HEK293 (cell line): ENCODE data around the gene PRB2.

Experiments
- CTCF ChIA-PET: fragments of 350-600 bp; formaldehyde crosslinking; extraction: SDS; loops from one replicate; lab custom pipeline; 2021; ENCODE audit warnings: antibody characterized with exemption; lab: Yijun Ruan, JAX
- POLR2A ChIA-PET: fragments of 300-600 bp; formaldehyde crosslinking; extraction: SDS; loops from one replicate; lab custom pipeline; 2020; ENCODE audit warnings: antibody characterized with exemption, inconsistent platforms; lab: Yijun Ruan, JAX
- H3K27ac ChIP-seq: fragments of 200-500 bp; sonication (Bioruptor generic); 2 replicates; pipeline ENCODE4 v1.5.1; 2014; ENCODE audit warnings: low read depth, low read length, control low read depth, inconsistent platforms; ENCODE audit errors: extremely low read depth
- H3K36me3 ChIP-seq, 2 experiments: fragments of 200-500 bp in 1 of 2; sonication (Bioruptor generic) in 1 of 2; 1 replicate in 1 of 2; 2 replicates in 1 of 2; pipeline ENCODE4 v1.5.1; 2014 to 2017; ENCODE audit warnings: inconsistent platforms in 2 of 2, low read length in 2 of 2; ENCODE audit not compliant: control insufficient read depth in 2 of 2, insufficient read depth in 1 of 2
- H3K4me1 ChIP-seq: fragments of 200-500 bp; sonication (Bioruptor generic); 2 replicates; pipeline ENCODE4 v1.5.1; 2014; ENCODE audit warnings: mild to moderate bottlenecking, low read length, inconsistent platforms; ENCODE audit not compliant: control insufficient read depth, insufficient read depth
- H3K4me3 ChIP-seq: 2 replicates; pipeline ENCODE4 v1.5.1; 2011; ENCODE audit warnings: low read depth, mild to moderate bottlenecking, control low read depth, low read length, moderate library complexity
- H3K9me3 ChIP-seq: fragments of 200-500 bp; sonication (Bioruptor generic); 2 replicates; pipeline ENCODE4 v1.5.1; 2014; ENCODE audit warnings: low read depth, low read length, inconsistent platforms; ENCODE audit not compliant: control insufficient read depth, insufficient read depth
- MZF1 ChIP-seq: fragments of 450-650 bp; formaldehyde crosslinking; IDR thresholded peaks from 2 replicates; pipeline ENCODE4 v1.5.1; 2017; ENCODE audit warnings: missing biosample characterization, missing genetic modification characterization, borderline replicate concordance
- OVOL3 ChIP-seq: fragments of 450-650 bp; formaldehyde crosslinking; IDR thresholded peaks from 2 replicates; pipeline ENCODE4 v1.5.1; 2016; ENCODE audit warnings: missing biosample characterization, missing genetic modification characterization
- PBX3 ChIP-seq: sonication (generic); formaldehyde crosslinking; IDR thresholded peaks from 2 replicates; pipeline ENCODE4 v1.8.1; 2022; ENCODE audit warnings: mild to moderate bottlenecking, moderate library complexity, missing genetic modification reagents
- SALL2 ChIP-seq: fragments of 450-650 bp; formaldehyde crosslinking; IDR thresholded peaks from 2 replicates; pipeline ENCODE4 v1.5.0; 2017; ENCODE audit warnings: missing biosample characterization, mild to moderate bottlenecking, missing genetic modification characterization, borderline replicate concordance
- WT1 ChIP-seq: fragments of 450-650 bp; formaldehyde crosslinking; IDR thresholded peaks from 2 replicates; pipeline ENCODE4 v1.5.1; 2016; ENCODE audit warnings: missing biosample characterization, missing genetic modification characterization
- ZBTB8A ChIP-seq: fragments of 450-650 bp; formaldehyde crosslinking; IDR thresholded peaks from 2 replicates; pipeline ENCODE4 v1.5.1; 2016; ENCODE audit warnings: missing biosample characterization, missing genetic modification characterization
- ZNF112 ChIP-seq: fragments of 450-650 bp; formaldehyde crosslinking; IDR thresholded peaks from 2 replicates; pipeline ENCODE4 v1.5.0; 2017; ENCODE audit warnings: missing biosample characterization, missing genetic modification characterization
- ZNF146 ChIP-seq: fragments of 450-650 bp; formaldehyde crosslinking; IDR thresholded peaks from 2 replicates; pipeline ENCODE4 v1.5.1; 2016; ENCODE audit warnings: missing biosample characterization, missing genetic modification characterization
- ZNF19 ChIP-seq: fragments of 450-650 bp; formaldehyde crosslinking; IDR thresholded peaks from 2 replicates; pipeline ENCODE4; 2016; ENCODE audit warnings: missing biosample characterization, missing genetic modification characterization, low read depth
- ZNF26 ChIP-seq: fragments of 450-650 bp; formaldehyde crosslinking; IDR thresholded peaks from 2 replicates; pipeline ENCODE4 v1.5.1; 2016; ENCODE audit warnings: missing biosample characterization, missing genetic modification characterization
- ZNF266 ChIP-seq: fragments of 450-650 bp; formaldehyde crosslinking; IDR thresholded peaks from 2 replicates; pipeline ENCODE4 v1.5.1; 2016; ENCODE audit warnings: missing biosample characterization, missing genetic modification characterization, low read depth
- ZNF302 ChIP-seq: fragments of 450-650 bp; formaldehyde crosslinking; IDR thresholded peaks from 2 replicates; pipeline ENCODE4 v1.5.1; 2016; ENCODE audit warnings: missing biosample characterization, missing genetic modification characterization, low read depth
- ZNF354C ChIP-seq: fragments of 450-650 bp; formaldehyde crosslinking; IDR thresholded peaks from 2 replicates; pipeline ENCODE4 v1.5.1; 2016; ENCODE audit warnings: missing biosample characterization, missing genetic modification characterization, low read depth, borderline replicate concordance
- ZNF473 ChIP-seq: fragments of 450-650 bp; formaldehyde crosslinking; IDR thresholded peaks from 2 replicates; pipeline ENCODE4 v1.5.1; 2017; ENCODE audit warnings: missing biosample characterization, missing genetic modification characterization
- ZNF571 ChIP-seq: fragments of 450-650 bp; formaldehyde crosslinking; IDR thresholded peaks from 2 replicates; pipeline ENCODE4 v1.5.0; 2017; ENCODE audit warnings: missing biosample characterization, missing genetic modification characterization
- ZNF600 ChIP-seq: fragments of 450-650 bp; formaldehyde crosslinking; IDR thresholded peaks from 2 replicates; pipeline ENCODE4 v1.5.1; 2016; ENCODE audit warnings: missing biosample characterization, missing genetic modification characterization
- ZNF747 ChIP-seq: fragments of 450-650 bp; formaldehyde crosslinking; IDR thresholded peaks from 2 replicates; pipeline ENCODE4 v1.5.1; 2016; ENCODE audit warnings: missing biosample characterization, missing genetic modification characterization
- TF ChIP-seq, protein P1 (sequence below): fragments of 450-650 bp; formaldehyde crosslinking; IDR thresholded peaks from 2 replicates; pipeline ENCODE4 v1.5.1; 2016; ENCODE audit warnings: missing biosample characterization, missing genetic modification characterization, low read depth
- TF ChIP-seq, protein P2 (sequence below): fragments of 450-650 bp; formaldehyde crosslinking; IDR thresholded peaks from 2 replicates; pipeline ENCODE4 v1.5.1; 2016; ENCODE audit warnings: missing biosample characterization, missing genetic modification characterization

Gene PRB2

GRCh38 chr12:11431486-11431885, 36.1 kb upstream of the PRB2 start (continued):
- no peak for TF ChIP-seq OVOL3 (tag by site-specific recombination)

DNA sequence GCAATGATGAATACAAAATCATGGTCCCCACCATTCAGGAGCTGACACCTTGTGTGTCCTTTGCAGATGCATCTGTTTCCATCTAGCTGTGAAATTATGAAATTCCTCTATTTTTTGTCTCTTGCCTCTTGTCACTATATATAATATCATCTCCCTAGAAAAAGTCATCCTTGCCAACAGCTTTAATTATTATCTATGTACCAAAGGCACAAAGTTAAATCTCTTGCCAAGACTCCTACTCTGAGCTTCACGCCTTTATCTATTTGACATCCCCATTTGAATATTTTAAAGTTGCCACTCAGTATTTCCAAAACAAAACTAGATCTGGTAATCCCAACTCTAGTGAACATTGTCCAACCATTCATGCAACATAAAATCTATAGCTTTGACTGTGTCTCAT, 32.0 kb upstream of the PRB2 start:
- ChIA-PET POLR2A (no interaction called here), CTCF (interaction anchor here (0.8 to 1.0 kb wide), 2 partner anchors 26 to 656 kb away, joined by 3 read pairs; no protein-coding TSS in a partner anchor)
- H3K9me3 ChIP-seq, result no peaks in the 10 kb centered on the region
- TF ChIP-seq ZNF354C (no peak), ZNF146 (tag by site-specific recombination) (no peak), ZNF112 (tag by site-specific recombination) (no peak), ZNF747 (tag by site-specific recombination) (no peak)
- no peaks in the 10 kb centered on the region for H3K36me3 ChIP-seq
- H3K4me1 ChIP-seq, result peaks cover under 1% of the 10 kb centered on the region; the same call in 1 of the 2 replicates
- no peak overlapping the region for H3K27ac ChIP-seq
- no peak overlapping the region for H3K4me3 ChIP-seq

GRCh38 chr12:11412731-11413130, 17.4 kb upstream of the PRB2 start:
- Histone ChIP-seq H3K9me3 (no peaks in the 10 kb centered on the region), H3K36me3 (no peaks in the 10 kb centered on the region), H3K4me1 (no peaks in the 10 kb centered on the region), H3K4me3 (no peak overlapping the region), H3K27ac (no peak overlapping the region)
- ChIA-PET POLR2A (no interaction called here), CTCF (no interaction called here)
- TF ChIP-seq SALL2 (no peak), PBX3 (no peak), ZNF302 (no peak), ZNF26 (tag by site-specific recombination) (no peak), ZNF600 (tag by site-specific recombination) (no peak), ZNF266 (tag by site-specific recombination) (no peak), ZNF571 (no peak), ZNF19 (tag by site-specific recombination) (no peak), ZNF473 (tag by site-specific recombination) (no peak), ZBTB8A (tag by site-specific recombination) (no peak), MZF1 (tag by site-specific recombination) (no peak), WT1 (tag by site-specific recombination) (no peak)
- TF ChIP-seq, protein P1, sequence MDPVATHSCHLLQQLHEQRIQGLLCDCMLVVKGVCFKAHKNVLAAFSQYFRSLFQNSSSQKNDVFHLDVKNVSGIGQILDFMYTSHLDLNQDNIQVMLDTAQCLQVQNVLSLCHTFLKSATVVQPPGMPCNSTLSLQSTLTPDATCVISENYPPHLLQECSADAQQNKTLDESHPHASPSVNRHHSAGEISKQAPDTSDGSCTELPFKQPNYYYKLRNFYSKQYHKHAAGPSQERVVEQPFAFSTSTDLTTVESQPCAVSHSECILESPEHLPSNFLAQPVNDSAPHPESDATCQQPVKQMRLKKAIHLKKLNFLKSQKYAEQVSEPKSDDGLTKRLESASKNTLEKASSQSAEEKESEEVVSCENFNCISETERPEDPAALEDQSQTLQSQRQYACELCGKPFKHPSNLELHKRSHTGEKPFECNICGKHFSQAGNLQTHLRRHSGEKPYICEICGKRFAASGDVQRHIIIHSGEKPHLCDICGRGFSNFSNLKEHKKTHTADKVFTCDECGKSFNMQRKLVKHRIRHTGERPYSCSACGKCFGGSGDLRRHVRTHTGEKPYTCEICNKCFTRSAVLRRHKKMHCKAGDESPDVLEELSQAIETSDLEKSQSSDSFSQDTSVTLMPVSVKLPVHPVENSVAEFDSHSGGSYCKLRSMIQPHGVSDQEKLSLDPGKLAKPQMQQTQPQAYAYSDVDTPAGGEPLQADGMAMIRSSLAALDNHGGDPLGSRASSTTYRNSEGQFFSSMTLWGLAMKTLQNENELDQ (tag by site-specific recombination), result no peak
- TF ChIP-seq, protein P2, sequence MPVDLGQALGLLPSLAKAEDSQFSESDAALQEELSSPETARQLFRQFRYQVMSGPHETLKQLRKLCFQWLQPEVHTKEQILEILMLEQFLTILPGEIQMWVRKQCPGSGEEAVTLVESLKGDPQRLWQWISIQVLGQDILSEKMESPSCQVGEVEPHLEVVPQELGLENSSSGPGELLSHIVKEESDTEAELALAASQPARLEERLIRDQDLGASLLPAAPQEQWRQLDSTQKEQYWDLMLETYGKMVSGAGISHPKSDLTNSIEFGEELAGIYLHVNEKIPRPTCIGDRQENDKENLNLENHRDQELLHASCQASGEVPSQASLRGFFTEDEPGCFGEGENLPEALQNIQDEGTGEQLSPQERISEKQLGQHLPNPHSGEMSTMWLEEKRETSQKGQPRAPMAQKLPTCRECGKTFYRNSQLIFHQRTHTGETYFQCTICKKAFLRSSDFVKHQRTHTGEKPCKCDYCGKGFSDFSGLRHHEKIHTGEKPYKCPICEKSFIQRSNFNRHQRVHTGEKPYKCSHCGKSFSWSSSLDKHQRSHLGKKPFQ, result no peak
